Esophagus muscularis mucosa (tissue), 4 donors: ENCODE data around the gene NR3C2. TPM values are rescaled to one million over a fixed set of nuclear protein-coding genes. Genes with fewer than 3 reads are reported as not detected.
"Not testable (repeated sequence)": the region's sequence is repeated elsewhere in the genome, so short reads cannot be mapped to it uniquely, and the experiment has no call there.

Source experiments
- DNase-seq: peaks from one replicate; pipeline ENCODE4 v3.0.0-alpha.2; 2017; ENCODE audit errors: extremely low spot score
- H3K27ac ChIP-seq, 4 donors: fragments of 200-600 bp; sonication (generic); replicated peaks in 1 of 4; 1 replicate in 3 of 4; 2 replicates in 1 of 4; pipeline ENCODE4 v1.5.1; 2016 to 2019; ENCODE audit warnings: mild to moderate bottlenecking in 1 of 4
- H3K27me3 ChIP-seq, 4 donors: fragments of 200-600 bp; sonication (generic); one replicate each; pipeline versions ENCODE4 v1.5.1 to v1.6.0; 2016 to 2019
- H3K36me3 ChIP-seq, 4 donors: fragments of 200-600 bp; sonication (generic); one replicate each; pipeline ENCODE4 v1.5.1; 2016 to 2019
- H3K4me1 ChIP-seq, 4 donors: fragments of 200-600 bp; sonication (generic); one replicate each; pipeline ENCODE4 v1.5.1; 2016 to 2019
- H3K4me3 ChIP-seq, 4 donors: fragments of 200-600 bp; sonication (generic); 1 replicate in 2 of 4; 2 replicates in 2 of 4; pipeline ENCODE4 v1.5.1; 2016 to 2019; ENCODE audit warnings: mild to moderate bottlenecking in 4 of 4, moderate library complexity in 1 of 4
- H3K9me3 ChIP-seq, 4 donors: fragments of 200-600 bp; sonication (generic); 1 replicate in 3 of 4; 2 replicates in 1 of 4; pipeline ENCODE4 v1.5.1; 2016 to 2019
- EP300 ChIP-seq: sonication (generic); formaldehyde crosslinking; IDR thresholded peaks from one replicate; pipeline ENCODE4 v1.6.1; 2017; ENCODE audit warnings: antibody characterized with exemption
- POLR2A ChIP-seq: fragments of 450-650 bp; IDR thresholded peaks from one replicate; pipeline ENCODE4 v1.6.1; 2017; ENCODE audit warnings: antibody characterized with exemption, moderate library complexity, mild to moderate bottlenecking, low read depth
- POLR2AphosphoS5 ChIP-seq, 2 donors: sonication (generic); formaldehyde crosslinking; IDR thresholded peaks; one replicate each; pipeline ENCODE4 v1.6.1; 2017; ENCODE audit warnings: antibody characterized with exemption in 2 of 2
- WGBS: methylation state at CpG from one replicate; pipeline ENCODE4 v1.1.5; 2018; 5-methylcytosine and 5-hydroxymethylcytosine counted together
- intact Hi-C: fragments of 100-400 bp; cut with DNase I; formaldehyde crosslinking; loops from one replicate; pipeline ENCODE4 v1.15.1; 2023
- total RNA-seq, 4 donors: library from RNA; depleted of rRNA; stranded (reverse); fragments of >200 nt; gene quantifications; one replicate each; pipeline versions ENCODE4 v1.1.0 to v1.2.1, GENCODE V29; 2016
- TF ChIP-seq, protein P1 (sequence below), 3 experiments: fragments of 200-600 bp in 2 of 3; fragments of 450-650 bp in 1 of 3; sonication (generic) in 2 of 3; IDR thresholded peaks; one replicate each; pipeline ENCODE4 v1.5.1; 2017 to 2019; ENCODE audit warnings: antibody characterized with exemption in 3 of 3, mild to moderate bottlenecking in 2 of 3, moderate library complexity in 1 of 3

Gene NR3C2
- total RNA-seq, 4 donors from 2014 or later = 10.0 to 14.6 (median 12.1) TPM

DNA sequence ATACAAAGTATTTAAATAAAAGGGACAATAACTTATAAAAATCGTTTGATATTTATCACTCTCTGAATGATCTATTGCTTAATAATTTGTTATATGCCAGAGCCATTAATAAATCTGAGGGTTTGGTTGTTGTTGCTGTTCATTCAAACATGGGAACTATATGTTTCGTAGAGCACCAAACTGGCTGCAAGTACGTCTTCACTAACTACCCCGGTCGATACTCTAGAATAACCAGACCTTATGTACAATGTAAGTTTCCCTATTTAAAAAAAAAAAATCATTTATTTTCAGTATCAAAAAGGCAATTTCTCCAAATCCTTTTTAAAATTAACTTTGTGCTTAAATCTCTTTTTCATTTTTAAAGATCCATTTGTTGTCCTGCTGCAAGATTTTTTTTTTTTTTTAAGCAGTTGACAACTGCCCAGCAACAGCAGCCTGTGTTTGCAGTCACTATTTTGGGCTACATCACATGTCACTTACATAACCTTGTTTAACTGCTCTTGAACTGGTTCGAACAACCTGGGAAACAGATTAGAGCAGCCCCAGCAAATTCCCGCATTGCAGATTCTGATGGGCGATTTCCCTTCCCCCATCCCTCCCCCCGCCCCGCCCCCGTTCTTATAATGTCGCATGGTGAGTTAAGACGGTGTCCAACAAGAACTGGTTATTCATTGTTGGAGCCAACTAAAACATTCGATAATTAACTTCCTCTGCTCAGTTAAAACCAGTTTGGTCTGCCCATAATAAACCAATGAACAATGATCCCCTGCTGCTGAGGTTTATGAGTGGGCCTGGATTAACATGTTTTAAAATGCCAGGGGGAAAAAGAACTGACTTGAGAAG lies 238.9 kb downstream of the NR3C2 start:
- Histone ChIP-seq H3K27me3 (no peaks in the 10 kb centered on the region), H3K9me3 (no peaks in the 10 kb centered on the region), H3K27ac (peak overlapping the region; percentile 11 to 35 (median 32)), H3K36me3 (no peaks in the 10 kb centered on the region), H3K4me3 (peak overlapping the region in 2 of 4 donors; percentile 15 to 30), H3K4me1 (peaks cover 19 to 40% (median 30%) of the 10 kb centered on the region in 4 donors)
- TF ChIP-seq POLR2A (no peak), EP300 (no peak), POLR2AphosphoS5 (IDR thresholded peaks at IDR 0.05) (no peak)
- TF ChIP-seq, protein P1, sequence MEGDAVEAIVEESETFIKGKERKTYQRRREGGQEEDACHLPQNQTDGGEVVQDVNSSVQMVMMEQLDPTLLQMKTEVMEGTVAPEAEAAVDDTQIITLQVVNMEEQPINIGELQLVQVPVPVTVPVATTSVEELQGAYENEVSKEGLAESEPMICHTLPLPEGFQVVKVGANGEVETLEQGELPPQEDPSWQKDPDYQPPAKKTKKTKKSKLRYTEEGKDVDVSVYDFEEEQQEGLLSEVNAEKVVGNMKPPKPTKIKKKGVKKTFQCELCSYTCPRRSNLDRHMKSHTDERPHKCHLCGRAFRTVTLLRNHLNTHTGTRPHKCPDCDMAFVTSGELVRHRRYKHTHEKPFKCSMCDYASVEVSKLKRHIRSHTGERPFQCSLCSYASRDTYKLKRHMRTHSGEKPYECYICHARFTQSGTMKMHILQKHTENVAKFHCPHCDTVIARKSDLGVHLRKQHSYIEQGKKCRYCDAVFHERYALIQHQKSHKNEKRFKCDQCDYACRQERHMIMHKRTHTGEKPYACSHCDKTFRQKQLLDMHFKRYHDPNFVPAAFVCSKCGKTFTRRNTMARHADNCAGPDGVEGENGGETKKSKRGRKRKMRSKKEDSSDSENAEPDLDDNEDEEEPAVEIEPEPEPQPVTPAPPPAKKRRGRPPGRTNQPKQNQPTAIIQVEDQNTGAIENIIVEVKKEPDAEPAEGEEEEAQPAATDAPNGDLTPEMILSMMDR (IDR thresholded peaks at IDR 0.05) = no peak
- intact Hi-C loops = no loop called here
- 38% methylated on average over 14 of the region's 14 CpGs for WGBS
- DNase-seq = no peak

DNA sequence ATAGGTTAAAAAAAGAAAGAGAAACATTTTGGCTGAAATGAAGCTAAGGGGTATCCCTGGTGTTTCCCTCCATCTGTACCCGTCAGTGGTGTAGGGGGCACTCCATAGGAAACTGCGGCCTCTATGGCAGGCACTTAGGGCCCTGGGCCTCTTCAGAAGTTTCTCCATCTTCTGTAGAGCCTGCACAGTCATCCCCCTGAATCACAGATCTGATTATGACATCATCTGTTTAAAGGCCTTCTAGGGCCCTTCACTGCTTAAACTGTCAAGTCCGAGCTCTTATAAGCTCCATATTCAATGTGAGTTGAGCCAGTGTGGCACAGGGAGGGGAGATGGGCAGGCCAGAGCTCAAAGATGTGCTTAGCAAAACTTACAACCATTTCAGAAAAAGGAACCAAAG lies 241.3 kb downstream of the NR3C2 start:
- TF ChIP-seq POLR2AphosphoS5 (IDR thresholded peaks at IDR 0.05) (no peak), POLR2A (no peak)
- TF ChIP-seq, protein P1 (IDR thresholded peaks at IDR 0.05) = no peak
- WGBS = 87% methylated on average over 3 of the region's 3 CpGs
- Histone ChIP-seq H3K27me3 (no peaks in the 10 kb centered on the region), H3K4me1 (peaks cover 19 to 37% (median 29%) of the 10 kb centered on the region in 4 donors), H3K27ac (no peak overlapping the region), H3K36me3 (no peaks in the 10 kb centered on the region), H3K4me3 (no peak overlapping the region), H3K9me3 (no peaks in the 10 kb centered on the region)
- intact Hi-C loops = no loop called here
- no peak for DNase-seq

DNA sequence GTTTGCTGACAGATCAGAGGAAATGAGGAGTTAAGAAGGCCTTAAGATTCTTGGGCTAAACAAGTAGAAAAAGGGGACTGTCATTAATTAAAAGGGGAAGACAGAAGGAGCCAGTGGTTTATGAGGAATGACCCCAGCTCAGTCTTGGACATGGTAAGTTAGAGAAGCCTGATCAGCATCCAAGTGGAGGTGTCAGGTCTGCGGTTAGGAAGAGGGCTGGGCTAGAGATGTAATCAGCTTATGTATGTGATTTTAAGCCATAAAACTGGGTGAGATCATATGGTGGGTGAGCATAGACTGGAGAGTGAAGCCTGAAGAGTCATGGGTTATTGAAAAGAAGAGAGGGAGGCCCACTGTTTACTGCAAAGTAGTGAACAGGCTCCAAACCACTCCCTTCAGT lies 246.1 kb downstream of the NR3C2 start:
- Histone ChIP-seq H3K36me3 (peaks cover 0 to 26% (median 13%) of the 10 kb centered on the region in 4 donors), H3K27ac (no peak overlapping the region), H3K4me1 (no peaks in the 10 kb centered on the region), H3K9me3 (no peaks in the 10 kb centered on the region), H3K27me3 (no peaks in the 10 kb centered on the region), H3K4me3 (no peak overlapping the region)
- intact Hi-C loops = no loop called here
- TF ChIP-seq POLR2A (no peak), EP300 (no peak)
- TF ChIP-seq, protein P1 (IDR thresholded peaks at IDR 0.05) = no peak
- no peak for DNase-seq
- WGBS = 84% methylated on average over 1 of the region's 1 CpG

DNA sequence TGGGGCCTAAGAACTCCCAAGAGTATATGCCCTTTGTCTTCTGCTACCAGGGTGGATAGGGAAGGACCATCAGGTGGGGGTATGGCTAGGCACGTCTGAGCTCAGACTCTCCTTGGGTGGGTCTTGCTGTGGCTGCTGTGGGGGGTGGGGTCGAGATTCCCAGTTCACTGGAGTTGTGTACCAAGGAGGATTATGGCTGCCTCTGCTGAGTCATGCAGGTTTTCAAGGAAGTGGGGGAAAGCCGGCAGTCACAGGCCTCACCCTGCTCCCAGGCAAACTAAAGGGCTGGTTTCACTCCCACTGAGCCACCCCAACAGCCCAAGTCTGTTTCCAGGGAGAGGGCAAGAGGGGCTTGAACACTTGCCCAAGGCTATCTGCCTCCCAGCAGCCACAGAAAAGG lies 249.7 kb downstream of the NR3C2 start:
- no peak for DNase-seq
- WGBS = 67% methylated on average over 1 of the region's 3 CpGs
- TF ChIP-seq EP300 (no peak), POLR2AphosphoS5 (IDR thresholded peaks at IDR 0.05) (no peak), POLR2A (no peak)
- TF ChIP-seq, protein P1 (IDR thresholded peaks at IDR 0.05) = no peak

DNA sequence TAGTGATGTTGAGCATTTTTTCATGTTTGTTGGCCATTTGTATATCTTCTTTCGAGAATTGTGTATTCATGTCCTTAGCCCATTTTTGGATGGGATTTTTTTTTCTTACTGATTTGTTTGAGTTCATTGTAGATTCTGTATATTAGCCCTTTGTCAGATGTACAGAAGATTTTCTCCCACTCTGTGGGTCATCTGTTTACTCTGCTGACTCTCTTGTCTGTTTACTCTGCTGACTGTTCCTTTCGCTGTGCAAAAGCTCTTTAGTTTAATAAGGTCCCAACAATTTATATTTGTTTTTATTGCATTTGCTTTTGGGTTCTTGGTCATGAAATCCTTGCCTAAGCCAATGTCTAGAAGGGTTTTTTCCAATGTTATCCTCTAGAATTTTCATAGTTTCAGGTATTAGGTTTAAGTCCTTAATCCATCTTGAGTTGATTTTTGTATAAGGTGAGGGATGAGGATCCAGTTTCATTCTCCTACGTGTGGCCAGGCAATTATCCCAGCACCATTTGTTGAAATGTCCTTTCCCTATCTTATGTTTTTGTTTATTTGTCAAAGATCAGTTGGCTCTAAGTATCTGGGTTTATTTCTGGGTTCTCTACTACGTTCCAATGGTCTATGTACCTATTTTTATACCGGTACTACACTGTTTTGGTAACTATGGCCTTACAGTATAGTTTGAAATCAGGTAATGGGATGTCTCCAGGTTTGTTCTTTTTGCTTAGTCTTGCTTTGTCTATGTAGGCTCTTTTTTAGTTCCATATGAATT lies 254.6 kb downstream of the NR3C2 start:
- H3K9me3 ChIP-seq, intact Hi-C loops, H3K27ac ChIP-seq, H3K4me1 ChIP-seq, H3K36me3 ChIP-seq, H3K27me3 ChIP-seq, DNase-seq, H3K4me3 ChIP-seq: not testable (repeated sequence)
- WGBS = 88% methylated on average over 5 of the region's 5 CpGs

More for the DNA sequence above, 249.7 kb downstream of the NR3C2 start:
- H3K27me3 ChIP-seq = no peaks in the 10 kb centered on the region
- H3K4me1 ChIP-seq = no peaks in the 10 kb centered on the region
- no peak overlapping the region for H3K4me3 ChIP-seq
- H3K27ac ChIP-seq = no peak overlapping the region
- intact Hi-C loops = no loop called here
- no peaks in the 10 kb centered on the region for H3K9me3 ChIP-seq
- H3K36me3 ChIP-seq = peaks cover 0 to 26% (median 13%) of the 10 kb centered on the region in 4 donors
